GM12873 (cell line): Measurements from ENCODE around the gene ATP6V0E1.

ENCODE experiments used
- CTCF ChIP-seq: IDR thresholded peaks from 2 replicates; pipeline ENCODE4 v1.5.1; 2012; ENCODE audit warnings: low read depth, mild to moderate bottlenecking, moderate library complexity, low read length, control low read depth; ENCODE audit not compliant: insufficient read depth; ENCODE audit errors: missing control alignments

The ATP6V0E1 gene

GRCh38 chr5:172942556-172942955 lies 41.0 kb upstream of the ATP6V0E1 start:
- no peak for TF ChIP-seq CTCF

GRCh38 chr5:172943283-172943841 lies 40.2 kb upstream of the ATP6V0E1 start:
- no peak for TF ChIP-seq CTCF

- TF ChIP-seq CTCF = no peak
These were observed 39.7 kb upstream of the ATP6V0E1 start for GRCh38 chr5:172943906-172944305.

GRCh38 chr5:172944741-172945140 lies 38.8 kb upstream of the ATP6V0E1 start:
- TF ChIP-seq CTCF = no peak

GRCh38 chr5:172945151-172945550 lies 38.4 kb upstream of the ATP6V0E1 start:
- TF ChIP-seq CTCF = no peak

GRCh38 chr5:172946146-172946545 lies 37.4 kb upstream of the ATP6V0E1 start:
- TF ChIP-seq CTCF = no peak

- TF ChIP-seq CTCF = no peak
These were observed 34.1 kb upstream of the ATP6V0E1 start for GRCh38 chr5:172949426-172949825.
